GM23248 (cell line): ENCODE data around the gene CPNE5. TPM values are rescaled to one million over a fixed set of nuclear protein-coding genes. Genes with fewer than 3 reads are reported as not detected.

ENCODE experiments used
- DNase-seq: peaks from one replicate; pipeline ENCODE4 v3.0.0-alpha.2; 2015
- H2AFZ ChIP-seq: fragments of 200-600 bp; sonication (generic); 2 replicates; pipeline ENCODE4 v1.6.1; 2016; ENCODE audit warnings: antibody characterized with exemption
- H3F3A ChIP-seq: fragments of 200-600 bp; sonication (generic); 2 replicates; pipeline ENCODE4 v1.6.1; 2016; ENCODE audit warnings: mild to moderate bottlenecking, antibody characterized with exemption, mixed run types; ENCODE audit not compliant: insufficient read depth
- H3K27ac ChIP-seq: fragments of 200-600 bp; sonication (generic); 2 replicates; pipeline ENCODE4 v1.5.1; 2016; ENCODE audit warnings: mild to moderate bottlenecking
- H3K27me3 ChIP-seq: fragments of 200-600 bp; sonication (generic); replicated peaks from 2 replicates; pipeline ENCODE4 v1.6.1; 2016; ENCODE audit warnings: mild to moderate bottlenecking; ENCODE audit not compliant: insufficient read depth
- H3K36me3 ChIP-seq: fragments of 200-600 bp; sonication (generic); 2 replicates; pipeline ENCODE4 v1.6.1; 2016; ENCODE audit warnings: low read depth, mild to moderate bottlenecking
- H3K4me1 ChIP-seq: fragments of 200-600 bp; sonication (generic); 2 replicates; pipeline ENCODE4 v1.6.1; 2016; ENCODE audit warnings: mild to moderate bottlenecking; ENCODE audit not compliant: insufficient read depth
- H3K4me2 ChIP-seq: fragments of 200-600 bp; sonication (generic); one replicate; pipeline ENCODE4 v1.6.1; 2016; ENCODE audit warnings: mild to moderate bottlenecking; ENCODE audit not compliant: unreplicated experiment
- H3K4me3 ChIP-seq: fragments of 200-600 bp; sonication (generic); 2 replicates; pipeline ENCODE4 v1.5.1; 2016; ENCODE audit warnings: mild to moderate bottlenecking
- H3K79me2 ChIP-seq: fragments of 200-600 bp; sonication (generic); 2 replicates; pipeline ENCODE4 v1.6.1; 2016; ENCODE audit warnings: mild to moderate bottlenecking; ENCODE audit not compliant: insufficient read depth
- H3K9ac ChIP-seq: fragments of 200-600 bp; sonication (generic); 2 replicates; pipeline ENCODE4 v1.6.1; 2016; ENCODE audit warnings: mild to moderate bottlenecking
- H3K9me2 ChIP-seq: fragments of 200-600 bp; sonication (generic); 2 replicates; pipeline ENCODE4 v1.6.1; 2016; ENCODE audit warnings: mixed run types, mild to moderate bottlenecking, moderate library complexity; ENCODE audit not compliant: insufficient read depth
- H3K9me3 ChIP-seq: fragments of 200-600 bp; sonication (generic); one replicate; pipeline ENCODE4 v1.6.1; 2017; ENCODE audit warnings: low read depth
- H4K20me1 ChIP-seq: fragments of 200-600 bp; sonication (generic); 2 replicates; pipeline ENCODE4 v1.6.0; 2016; ENCODE audit not compliant: insufficient read depth
- EZH2 ChIP-seq: fragments of 200-600 bp; sonication (generic); IDR thresholded peaks from 2 replicates; pipeline ENCODE4 v1.6.1; 2018; ENCODE audit warnings: antibody characterized with exemption, mild to moderate bottlenecking; ENCODE audit not compliant: insufficient read depth, poor library complexity, severe bottlenecking
- EZH2phosphoT487 ChIP-seq: fragments of 200-600 bp; sonication (generic); IDR thresholded peaks from 2 replicates; pipeline ENCODE4 v1.6.1; 2018; ENCODE audit warnings: antibody characterized with exemption, moderate library complexity, mild to moderate bottlenecking, low read depth; ENCODE audit not compliant: insufficient read depth
- WGBS, 2 experiments: methylation state at CpG; one replicate each; pipeline ENCODE4 v1.1.6; 2015 to 2017; ENCODE audit warnings: low lambda C conversion rate in 2 of 2, low coverage in 1 of 2; ENCODE audit errors: missing lambda C conversion rate in 2 of 2; 5-methylcytosine and 5-hydroxymethylcytosine counted together
- in situ Hi-C: fragments of 300-500 bp; cut with MboI; formaldehyde crosslinking; loops from 2 replicates; pipeline ENCODE4 v1.15.0; 2020
- polyA plus RNA-seq: library from polyadenylated mRNA; unstranded; fragments of >200 nt; fragmentation: Nextera tagmentation; extraction: Ambion mirVana; gene quantifications from 2 replicates; pipeline ENCODE4 v1.2.1, GENCODE V29; 2016
- total RNA-seq: library from RNA; depleted of rRNA; stranded (reverse); fragments of >200 nt; shearing (Covaris generic); gene quantifications from 2 replicates; pipeline ENCODE4 v1.2.3, GENCODE V29; 2014

Gene CPNE5
- total and polyA plus RNA-seq, 2 experiments from 2014 or later, result 0.23 TPM; not detected in 1

DNA sequence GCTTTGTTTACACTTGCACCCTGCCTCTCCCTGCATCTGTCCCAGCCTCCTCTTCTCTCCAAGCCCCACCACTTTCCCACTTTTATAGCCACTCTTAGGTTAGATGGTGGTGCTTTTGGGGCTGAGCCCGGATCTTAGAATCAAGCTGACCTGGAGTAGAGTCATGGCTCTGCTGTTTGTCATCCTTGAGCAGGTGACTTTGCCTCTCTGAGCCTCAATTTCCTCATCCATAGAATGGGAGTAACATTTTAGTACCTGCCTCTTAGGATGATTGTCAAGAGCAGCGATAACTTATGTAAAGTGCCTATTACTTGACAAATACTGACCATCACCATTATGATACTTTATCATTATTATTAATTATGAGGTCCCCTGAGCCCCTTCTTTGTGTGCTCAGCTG is 48.2 kb downstream of the CPNE5 start:
- peaks cover 9% of the 10 kb centered on the region for H3K4me1 ChIP-seq
- H3F3A ChIP-seq, result no peaks in the 10 kb centered on the region
- TF ChIP-seq EZH2 (no peak), EZH2phosphoT487 (no peak)
- in situ Hi-C loops, result no loop called here
- H3K9me2 ChIP-seq, result no peaks in the 10 kb centered on the region
- no peak overlapping the region for H3K4me3 ChIP-seq
- 97 to 99% methylated on average over 2 of the region's 2 CpGs for WGBS, 2 experiments
- no peak overlapping the region for H2AFZ ChIP-seq
- H3K79me2 ChIP-seq, result no peaks in the 10 kb centered on the region
- no peak overlapping the region for H3K4me2 ChIP-seq
- no peaks in the 10 kb centered on the region; the same call in 1 of the 2 replicates for H3K27me3 ChIP-seq
- H3K36me3 ChIP-seq, result no peaks in the 10 kb centered on the region
- H4K20me1 ChIP-seq, result no peaks in the 10 kb centered on the region
- H3K27ac ChIP-seq, result no peak overlapping the region
- no peak overlapping the region for H3K9ac ChIP-seq
- no peaks in the 10 kb centered on the region for H3K9me3 ChIP-seq
- no peak for DNase-seq

DNA sequence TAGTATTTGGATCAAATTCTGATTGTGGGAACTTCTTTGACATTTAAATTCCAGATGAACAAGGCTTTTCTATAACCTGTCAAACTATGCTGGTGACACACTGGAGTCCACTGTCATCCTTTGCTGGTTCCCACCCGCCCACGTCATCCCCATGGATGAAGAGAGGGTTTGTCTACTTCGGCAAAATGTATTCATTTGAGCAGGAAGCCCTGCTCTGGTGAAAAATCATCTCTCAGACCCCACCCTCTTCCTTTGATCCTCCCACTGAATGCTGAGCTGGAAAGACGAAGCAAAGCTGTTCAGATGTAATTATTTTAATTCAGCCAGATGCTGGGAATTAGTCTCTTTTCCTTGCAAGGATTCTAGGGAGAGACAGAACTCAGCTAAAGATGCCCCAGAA is 50.5 kb downstream of the CPNE5 start:
- WGBS, 2 experiments, result 2% methylated on average over 4 of the region's 4 CpGs
- Histone ChIP-seq H2AFZ (peak overlapping the region; percentile 9; the same call in 1 of the 2 replicates), H3K27ac (no peak overlapping the region), H3F3A (no peaks in the 10 kb centered on the region), H3K4me2 (peak overlapping the region; percentile 5), H3K4me3 (no peak overlapping the region), H3K27me3 (no peaks in the 10 kb centered on the region; the same call in 1 of the 2 replicates), H3K79me2 (no peaks in the 10 kb centered on the region), H3K4me1 (peaks cover 9% of the 10 kb centered on the region), H3K9me3 (no peaks in the 10 kb centered on the region), H4K20me1 (no peaks in the 10 kb centered on the region), H3K9me2 (no peaks in the 10 kb centered on the region), H3K36me3 (no peaks in the 10 kb centered on the region), H3K9ac (no peak overlapping the region)
- peak; percentile 59 for DNase-seq
- no peak for TF ChIP-seq EZH2
- no peak for TF ChIP-seq EZH2phosphoT487
- in situ Hi-C loops, result no loop called here

DNA sequence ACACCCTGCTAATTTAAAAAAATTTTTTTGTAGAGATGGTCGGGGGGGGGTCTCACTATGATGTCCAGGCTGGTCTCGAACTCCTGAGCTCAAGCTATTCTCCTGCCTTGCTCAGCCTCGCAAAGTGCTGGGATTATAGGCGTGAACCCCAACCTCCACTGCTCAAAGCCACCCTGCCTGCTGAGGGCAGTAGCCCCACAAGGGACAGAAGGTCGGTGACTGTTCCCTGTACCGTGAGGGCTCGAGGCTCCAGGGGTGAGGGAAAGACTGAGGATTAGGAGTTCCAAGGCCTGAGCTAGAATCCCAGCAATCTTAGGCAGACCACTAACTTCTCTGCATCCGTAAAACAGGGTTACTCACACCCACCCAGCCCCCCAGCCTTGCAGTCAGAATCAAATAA is 51.1 kb downstream of the CPNE5 start:
- H3K4me3 ChIP-seq, result no peak overlapping the region

DNA sequence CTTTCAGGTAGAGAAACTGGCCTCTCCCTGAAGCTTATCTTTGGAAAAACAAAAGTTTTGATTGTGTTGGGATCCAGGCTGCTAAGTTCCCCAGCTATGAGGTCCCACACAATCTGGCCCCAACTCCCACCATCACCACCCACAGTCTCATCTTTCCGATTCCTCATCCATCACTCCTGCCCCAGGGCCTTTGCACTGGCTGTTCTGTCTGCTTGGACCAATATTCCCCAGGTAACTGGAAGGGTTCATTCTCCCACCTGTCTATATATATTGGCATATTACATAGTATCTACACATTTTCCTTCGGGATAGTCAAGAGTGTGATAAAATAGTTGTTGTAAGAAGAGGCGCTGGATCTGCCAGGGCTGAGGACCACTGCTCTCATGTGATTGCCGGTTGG is 52.0 kb downstream of the CPNE5 start:
- H3K4me1 ChIP-seq, result peaks cover 9% of the 10 kb centered on the region
- 93 to 94% methylated on average over 4 of the region's 4 CpGs for WGBS, 2 experiments
- no peak for DNase-seq
- H3K9me2 ChIP-seq, result no peaks in the 10 kb centered on the region
- no peaks in the 10 kb centered on the region for H4K20me1 ChIP-seq
- no peak overlapping the region for H3K4me3 ChIP-seq
- H3K9ac ChIP-seq, result no peak overlapping the region
- no peaks in the 10 kb centered on the region for H3K9me3 ChIP-seq
- H3K4me2 ChIP-seq, result no peak overlapping the region
- H3K36me3 ChIP-seq, result no peaks in the 10 kb centered on the region
- no peak overlapping the region for H3K27ac ChIP-seq
- no peak for TF ChIP-seq EZH2
- TF ChIP-seq EZH2phosphoT487, result no peak
- in situ Hi-C loops, result no loop called here
- no peaks in the 10 kb centered on the region for H3F3A ChIP-seq
- H2AFZ ChIP-seq, result no peak overlapping the region
- no peaks in the 10 kb centered on the region; the same call in 1 of the 2 replicates for H3K27me3 ChIP-seq
- H3K79me2 ChIP-seq, result no peaks in the 10 kb centered on the region

More for the DNA sequence above, 51.1 kb downstream of the CPNE5 start:
- Histone ChIP-seq H3K36me3 (no peaks in the 10 kb centered on the region), H3K4me1 (peaks cover 9% of the 10 kb centered on the region), H3K9me3 (no peaks in the 10 kb centered on the region), H3K27ac (no peak overlapping the region), H3K9ac (no peak overlapping the region), H3K9me2 (no peaks in the 10 kb centered on the region), H2AFZ (no peak overlapping the region), H3F3A (no peaks in the 10 kb centered on the region), H3K79me2 (no peaks in the 10 kb centered on the region), H4K20me1 (no peaks in the 10 kb centered on the region), H3K4me2 (no peak overlapping the region), H3K27me3 (no peaks in the 10 kb centered on the region; the same call in 1 of the 2 replicates)
- TF ChIP-seq EZH2phosphoT487 (no peak), EZH2 (no peak)
- DNase-seq, result no peak
- WGBS, 2 experiments, result 89 to 96% methylated on average over 8 of the region's 8 CpGs
- in situ Hi-C loops, result no loop called here

DNA sequence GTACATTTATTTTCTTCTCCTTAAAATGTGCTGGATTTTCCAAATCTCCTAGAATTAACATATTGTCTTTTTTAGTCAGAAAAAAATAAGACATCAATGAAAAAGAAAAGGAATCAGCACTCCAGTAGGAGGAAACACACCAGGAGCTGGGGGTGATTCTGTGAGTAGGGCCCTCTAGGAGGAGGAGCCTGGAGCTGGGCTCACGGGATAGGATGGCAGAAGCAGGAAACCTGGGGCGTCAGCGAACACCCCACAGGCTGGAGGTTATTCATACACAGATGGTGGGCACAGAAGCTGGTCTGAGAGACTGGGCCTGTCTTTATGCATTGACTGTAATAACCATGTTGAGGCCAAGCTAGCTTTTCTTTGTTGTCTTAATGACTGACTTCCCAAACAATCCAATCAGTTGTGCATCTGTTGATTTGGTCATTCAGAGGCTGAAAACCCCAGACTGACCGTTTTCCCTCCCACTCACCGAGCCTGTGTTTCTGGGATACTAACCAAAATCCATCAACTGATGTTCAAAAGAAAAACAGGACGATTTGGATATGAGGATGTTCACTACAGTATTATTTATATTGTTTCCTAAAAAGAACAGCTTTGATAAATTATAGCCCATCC is 53.1 kb downstream of the CPNE5 start:
- Histone ChIP-seq H3K4me3 (no peak overlapping the region), H3K4me2 (no peak overlapping the region), H3K4me1 (peaks cover 9% of the 10 kb centered on the region), H3K27ac (no peak overlapping the region), H2AFZ (no peak overlapping the region), H3K9me3 (no peaks in the 10 kb centered on the region), H3K27me3 (no peaks in the 10 kb centered on the region; the same call in 1 of the 2 replicates), H3K36me3 (no peaks in the 10 kb centered on the region), H3K9ac (no peak overlapping the region), H3K9me2 (no peaks in the 10 kb centered on the region), H3K79me2 (no peaks in the 10 kb centered on the region), H3F3A (no peaks in the 10 kb centered on the region), H4K20me1 (no peaks in the 10 kb centered on the region)
- 73 to 75% methylated on average over 6 of the region's 6 CpGs for WGBS, 2 experiments
- TF ChIP-seq EZH2phosphoT487 (no peak), EZH2 (no peak)
- DNase-seq, result no peak
- in situ Hi-C loops, result no loop called here
